ENCODE measurements around the gene FBN1. TPM values are rescaled to one million over a fixed set of nuclear protein-coding genes. Genes with fewer than 3 reads are reported as not detected.

Gene FBN1
- total and polyA plus RNA-seq, 2 experiments from 2014 or later, result 1.9 to 3.8 TPM

DNA sequence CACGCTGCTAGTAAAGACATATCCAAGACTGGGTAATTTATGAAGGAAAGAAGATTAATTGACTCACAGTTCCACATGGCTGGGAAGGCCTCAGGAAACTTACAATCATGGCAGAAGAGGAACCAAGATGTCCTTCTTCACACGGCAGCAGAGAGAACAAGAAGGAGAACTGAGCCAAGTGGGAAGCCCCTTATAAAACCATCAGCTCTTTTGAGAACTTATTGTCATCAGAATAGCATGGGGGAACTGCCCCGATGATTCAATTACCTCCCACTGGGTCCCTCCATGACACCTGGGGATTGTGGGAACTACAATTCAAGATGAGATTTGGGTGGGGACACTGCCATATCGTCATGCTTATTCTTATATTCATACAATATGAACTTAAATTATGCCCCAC is 265.3 kb downstream of the FBN1 start:
- H3K9me3 Mint-ChIP-seq, result peaks cover 25% of the 10 kb centered on the region
- TF ChIP-seq, protein P1, sequence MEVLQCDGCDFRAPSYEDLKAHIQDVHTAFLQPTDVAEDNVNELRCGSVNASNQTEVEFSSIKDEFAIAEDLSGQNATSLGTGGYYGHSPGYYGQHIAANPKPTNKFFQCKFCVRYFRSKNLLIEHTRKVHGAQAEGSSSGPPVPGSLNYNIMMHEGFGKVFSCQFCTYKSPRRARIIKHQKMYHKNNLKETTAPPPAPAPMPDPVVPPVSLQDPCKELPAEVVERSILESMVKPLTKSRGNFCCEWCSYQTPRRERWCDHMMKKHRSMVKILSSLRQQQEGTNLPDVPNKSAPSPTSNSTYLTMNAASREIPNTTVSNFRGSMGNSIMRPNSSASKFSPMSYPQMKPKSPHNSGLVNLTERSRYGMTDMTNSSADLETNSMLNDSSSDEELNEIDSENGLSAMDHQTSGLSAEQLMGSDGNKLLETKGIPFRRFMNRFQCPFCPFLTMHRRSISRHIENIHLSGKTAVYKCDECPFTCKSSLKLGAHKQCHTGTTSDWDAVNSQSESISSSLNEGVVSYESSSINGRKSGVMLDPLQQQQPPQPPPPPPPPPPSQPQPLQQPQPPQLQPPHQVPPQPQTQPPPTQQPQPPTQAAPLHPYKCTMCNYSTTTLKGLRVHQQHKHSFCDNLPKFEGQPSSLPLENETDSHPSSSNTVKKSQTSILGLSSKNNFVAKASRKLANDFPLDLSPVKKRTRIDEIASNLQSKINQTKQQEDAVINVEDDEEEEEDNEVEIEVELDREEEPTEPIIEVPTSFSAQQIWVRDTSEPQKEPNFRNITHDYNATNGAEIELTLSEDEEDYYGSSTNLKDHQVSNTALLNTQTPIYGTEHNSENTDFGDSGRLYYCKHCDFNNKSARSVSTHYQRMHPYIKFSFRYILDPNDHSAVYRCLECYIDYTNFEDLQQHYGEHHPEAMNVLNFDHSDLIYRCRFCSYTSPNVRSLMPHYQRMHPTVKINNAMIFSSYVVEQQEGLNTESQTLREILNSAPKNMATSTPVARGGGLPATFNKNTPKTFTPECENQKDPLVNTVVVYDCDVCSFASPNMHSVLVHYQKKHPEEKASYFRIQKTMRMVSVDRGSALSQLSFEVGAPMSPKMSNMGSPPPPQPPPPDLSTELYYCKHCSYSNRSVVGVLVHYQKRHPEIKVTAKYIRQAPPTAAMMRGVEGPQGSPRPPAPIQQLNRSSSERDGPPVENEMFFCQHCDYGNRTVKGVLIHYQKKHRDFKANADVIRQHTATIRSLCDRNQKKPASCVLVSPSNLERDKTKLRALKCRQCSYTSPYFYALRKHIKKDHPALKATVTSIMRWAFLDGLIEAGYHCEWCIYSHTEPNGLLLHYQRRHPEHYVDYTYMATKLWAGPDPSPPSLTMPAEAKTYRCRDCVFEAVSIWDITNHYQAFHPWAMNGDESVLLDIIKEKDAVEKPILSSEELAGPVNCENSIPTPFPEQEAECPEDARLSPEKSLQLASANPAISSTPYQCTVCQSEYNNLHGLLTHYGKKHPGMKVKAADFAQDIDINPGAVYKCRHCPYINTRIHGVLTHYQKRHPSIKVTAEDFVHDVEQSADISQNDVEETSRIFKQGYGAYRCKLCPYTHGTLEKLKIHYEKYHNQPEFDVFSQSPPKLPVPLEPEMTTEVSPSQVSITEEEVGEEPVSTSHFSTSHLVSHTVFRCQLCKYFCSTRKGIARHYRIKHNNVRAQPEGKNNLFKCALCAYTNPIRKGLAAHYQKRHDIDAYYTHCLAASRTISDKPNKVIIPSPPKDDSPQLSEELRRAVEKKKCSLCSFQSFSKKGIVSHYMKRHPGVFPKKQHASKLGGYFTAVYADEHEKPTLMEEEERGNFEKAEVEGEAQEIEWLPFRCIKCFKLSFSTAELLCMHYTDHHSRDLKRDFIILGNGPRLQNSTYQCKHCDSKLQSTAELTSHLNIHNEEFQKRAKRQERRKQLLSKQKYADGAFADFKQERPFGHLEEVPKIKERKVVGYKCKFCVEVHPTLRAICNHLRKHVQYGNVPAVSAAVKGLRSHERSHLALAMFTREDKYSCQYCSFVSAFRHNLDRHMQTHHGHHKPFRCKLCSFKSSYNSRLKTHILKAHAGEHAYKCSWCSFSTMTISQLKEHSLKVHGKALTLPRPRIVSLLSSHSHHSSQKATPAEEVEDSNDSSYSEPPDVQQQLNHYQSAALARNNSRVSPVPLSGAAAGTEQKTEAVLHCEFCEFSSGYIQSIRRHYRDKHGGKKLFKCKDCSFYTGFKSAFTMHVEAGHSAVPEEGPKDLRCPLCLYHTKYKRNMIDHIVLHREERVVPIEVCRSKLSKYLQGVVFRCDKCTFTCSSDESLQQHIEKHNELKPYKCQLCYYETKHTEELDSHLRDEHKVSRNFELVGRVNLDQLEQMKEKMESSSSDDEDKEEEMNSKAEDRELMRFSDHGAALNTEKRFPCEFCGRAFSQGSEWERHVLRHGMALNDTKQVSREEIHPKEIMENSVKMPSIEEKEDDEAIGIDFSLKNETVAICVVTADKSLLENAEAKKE (CRISPR knock-in tag; IDR thresholded peaks at IDR 0.05), result no peak
- TF ChIP-seq ZNF331 (CRISPR knock-in tag; IDR thresholded peaks at IDR 0.05; ENCODE audit: low read depth) (no peak), POLR2AphosphoS5 (IDR thresholded peaks at IDR 0.05; ENCODE audit: low read depth) (no peak), EZH2phosphoT487 (IDR thresholded peaks at IDR 0.05; ENCODE audit: unreplicated experiment) (no peak), CREB1 (CRISPR knock-in tag; IDR thresholded peaks at IDR 0.05; ENCODE audit: low read depth) (no peak), EZH2 (IDR thresholded peaks at IDR 0.05; ENCODE audit: low read depth, unreplicated experiment) (no peak), ZNF114 (CRISPR knock-in tag; IDR thresholded peaks at IDR 0.05) (no peak), STAT1 (IDR thresholded peaks at IDR 0.05; ENCODE audit: unreplicated experiment) (no peak), NANOG (IDR thresholded peaks at IDR 0.05; ENCODE audit: borderline replicate concordance) (no peak), JUNB (IDR thresholded peaks at IDR 0.05; ENCODE audit: unreplicated experiment) (no peak)
- TF ChIP-seq, protein P2, sequence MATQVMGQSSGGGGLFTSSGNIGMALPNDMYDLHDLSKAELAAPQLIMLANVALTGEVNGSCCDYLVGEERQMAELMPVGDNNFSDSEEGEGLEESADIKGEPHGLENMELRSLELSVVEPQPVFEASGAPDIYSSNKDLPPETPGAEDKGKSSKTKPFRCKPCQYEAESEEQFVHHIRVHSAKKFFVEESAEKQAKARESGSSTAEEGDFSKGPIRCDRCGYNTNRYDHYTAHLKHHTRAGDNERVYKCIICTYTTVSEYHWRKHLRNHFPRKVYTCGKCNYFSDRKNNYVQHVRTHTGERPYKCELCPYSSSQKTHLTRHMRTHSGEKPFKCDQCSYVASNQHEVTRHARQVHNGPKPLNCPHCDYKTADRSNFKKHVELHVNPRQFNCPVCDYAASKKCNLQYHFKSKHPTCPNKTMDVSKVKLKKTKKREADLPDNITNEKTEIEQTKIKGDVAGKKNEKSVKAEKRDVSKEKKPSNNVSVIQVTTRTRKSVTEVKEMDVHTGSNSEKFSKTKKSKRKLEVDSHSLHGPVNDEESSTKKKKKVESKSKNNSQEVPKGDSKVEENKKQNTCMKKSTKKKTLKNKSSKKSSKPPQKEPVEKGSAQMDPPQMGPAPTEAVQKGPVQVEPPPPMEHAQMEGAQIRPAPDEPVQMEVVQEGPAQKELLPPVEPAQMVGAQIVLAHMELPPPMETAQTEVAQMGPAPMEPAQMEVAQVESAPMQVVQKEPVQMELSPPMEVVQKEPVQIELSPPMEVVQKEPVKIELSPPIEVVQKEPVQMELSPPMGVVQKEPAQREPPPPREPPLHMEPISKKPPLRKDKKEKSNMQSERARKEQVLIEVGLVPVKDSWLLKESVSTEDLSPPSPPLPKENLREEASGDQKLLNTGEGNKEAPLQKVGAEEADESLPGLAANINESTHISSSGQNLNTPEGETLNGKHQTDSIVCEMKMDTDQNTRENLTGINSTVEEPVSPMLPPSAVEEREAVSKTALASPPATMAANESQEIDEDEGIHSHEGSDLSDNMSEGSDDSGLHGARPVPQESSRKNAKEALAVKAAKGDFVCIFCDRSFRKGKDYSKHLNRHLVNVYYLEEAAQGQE (IDR thresholded peaks at IDR 0.05; ENCODE audit: unreplicated experiment), result no peak
- TF ChIP-seq, protein P3, sequence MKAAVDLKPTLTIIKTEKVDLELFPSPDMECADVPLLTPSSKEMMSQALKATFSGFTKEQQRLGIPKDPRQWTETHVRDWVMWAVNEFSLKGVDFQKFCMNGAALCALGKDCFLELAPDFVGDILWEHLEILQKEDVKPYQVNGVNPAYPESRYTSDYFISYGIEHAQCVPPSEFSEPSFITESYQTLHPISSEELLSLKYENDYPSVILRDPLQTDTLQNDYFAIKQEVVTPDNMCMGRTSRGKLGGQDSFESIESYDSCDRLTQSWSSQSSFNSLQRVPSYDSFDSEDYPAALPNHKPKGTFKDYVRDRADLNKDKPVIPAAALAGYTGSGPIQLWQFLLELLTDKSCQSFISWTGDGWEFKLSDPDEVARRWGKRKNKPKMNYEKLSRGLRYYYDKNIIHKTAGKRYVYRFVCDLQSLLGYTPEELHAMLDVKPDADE (IDR thresholded peaks at IDR 0.05), result no peak
- TF ChIP-seq, protein P4, sequence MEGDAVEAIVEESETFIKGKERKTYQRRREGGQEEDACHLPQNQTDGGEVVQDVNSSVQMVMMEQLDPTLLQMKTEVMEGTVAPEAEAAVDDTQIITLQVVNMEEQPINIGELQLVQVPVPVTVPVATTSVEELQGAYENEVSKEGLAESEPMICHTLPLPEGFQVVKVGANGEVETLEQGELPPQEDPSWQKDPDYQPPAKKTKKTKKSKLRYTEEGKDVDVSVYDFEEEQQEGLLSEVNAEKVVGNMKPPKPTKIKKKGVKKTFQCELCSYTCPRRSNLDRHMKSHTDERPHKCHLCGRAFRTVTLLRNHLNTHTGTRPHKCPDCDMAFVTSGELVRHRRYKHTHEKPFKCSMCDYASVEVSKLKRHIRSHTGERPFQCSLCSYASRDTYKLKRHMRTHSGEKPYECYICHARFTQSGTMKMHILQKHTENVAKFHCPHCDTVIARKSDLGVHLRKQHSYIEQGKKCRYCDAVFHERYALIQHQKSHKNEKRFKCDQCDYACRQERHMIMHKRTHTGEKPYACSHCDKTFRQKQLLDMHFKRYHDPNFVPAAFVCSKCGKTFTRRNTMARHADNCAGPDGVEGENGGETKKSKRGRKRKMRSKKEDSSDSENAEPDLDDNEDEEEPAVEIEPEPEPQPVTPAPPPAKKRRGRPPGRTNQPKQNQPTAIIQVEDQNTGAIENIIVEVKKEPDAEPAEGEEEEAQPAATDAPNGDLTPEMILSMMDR (conservative IDR thresholded peaks at IDR 0.05; ENCODE audit: low read depth in 2 of 2), result no peak
- ATAC-seq, result no peak

More for the DNA sequence above, 265.3 kb downstream of the FBN1 start:
- Mint-ChIP-seq H3K4me3 (no peak overlapping the region), H3K36me3 (ENCODE audit: low read depth) (peaks cover 3% of the 10 kb centered on the region; the same call in 2 of the 3 replicates), H3K27ac (no peak overlapping the region), H3K27me3 (ENCODE audit: insufficient read depth, low read depth, poor library complexity) (no peaks in the 10 kb centered on the region), H3K4me1 (no peaks in the 10 kb centered on the region)
- Histone ChIP-seq H3K4me1 (ENCODE audit: insufficient read depth) (no peaks in the 10 kb centered on the region), H4K20me1 (replicated peaks; ENCODE audit: insufficient read depth) (no peaks in the 10 kb centered on the region), H3K4me2 (no peak overlapping the region), H3K9me2 (ENCODE audit: insufficient read depth) (peaks cover 23% of the 10 kb centered on the region; the same call in 1 of the 2 replicates), H3K36me3 (ENCODE audit: insufficient read depth) (no peaks in the 10 kb centered on the region), H3K4me3 (no peak overlapping the region), H3F3A (replicated peaks; ENCODE audit: low read depth) (no peaks in the 10 kb centered on the region), H3K27ac (ENCODE audit: low read depth) (no peak overlapping the region), H2AFZ (no peak overlapping the region), H3K27me3 (ENCODE audit: insufficient read depth) (no peaks in the 10 kb centered on the region), H3K79me2 (replicated peaks; ENCODE audit: insufficient read depth) (no peaks in the 10 kb centered on the region)
- DNase-seq (ENCODE audit: low spot score), result no peak
